T-helper 1 cell treated with Interleukin-12 subunit alpha and Interleukin-12 subunit beta and Interleukin-4 antibody, amounts not matched to agents 30 μg/mL and 1 μg/mL, for 36 hours (primary cell): ENCODE measurements around the gene IFNE.

Source experiments
- H3K27ac Mint-ChIP-seq: one replicate; pipeline ENCODE4 v1.8.0; 2021; ENCODE audit warnings: mild to moderate bottlenecking, mixed read lengths
- H3K27me3 Mint-ChIP-seq: one replicate; pipeline ENCODE4 v1.8.0; 2021; ENCODE audit warnings: low read depth, mixed read lengths
- H3K36me3 Mint-ChIP-seq: one replicate; pipeline ENCODE4 v1.8.0; 2021; ENCODE audit warnings: low read depth, mixed read lengths
- H3K4me1 Mint-ChIP-seq: one replicate; pipeline ENCODE4 v1.8.0; 2021; ENCODE audit warnings: low read depth, mixed read lengths
- H3K4me3 Mint-ChIP-seq: one replicate; pipeline ENCODE4 v1.8.0; 2021; ENCODE audit warnings: mild to moderate bottlenecking, moderate library complexity, mixed read lengths
- H3K9me3 Mint-ChIP-seq: one replicate; pipeline ENCODE4 v1.8.0; 2021; ENCODE audit warnings: mixed read lengths

Gene IFNE

GRCh38 chr9:21506626-21507482 is 24.7 kb upstream of the IFNE start:
- Mint-ChIP-seq H3K4me3 (no peak overlapping the region), H3K27me3 (peaks cover 8% of the 10 kb centered on the region), H3K36me3 (no peaks in the 10 kb centered on the region), H3K9me3 (no peaks in the 10 kb centered on the region), H3K27ac (no peak overlapping the region), H3K4me1 (peaks cover 3% of the 10 kb centered on the region)

GRCh38 chr9:21505425-21506179 is 23.5 kb upstream of the IFNE start:
- Mint-ChIP-seq H3K9me3 (no peaks in the 10 kb centered on the region), H3K27ac (no peak overlapping the region), H3K27me3 (peaks cover 8% of the 10 kb centered on the region), H3K36me3 (no peaks in the 10 kb centered on the region), H3K4me1 (peaks cover 3% of the 10 kb centered on the region), H3K4me3 (no peak overlapping the region)

- Mint-ChIP-seq H3K4me3 (no peak overlapping the region), H3K4me1 (peaks cover 3% of the 10 kb centered on the region), H3K36me3 (no peaks in the 10 kb centered on the region), H3K27me3 (peaks cover 8% of the 10 kb centered on the region), H3K27ac (no peak overlapping the region), H3K9me3 (no peaks in the 10 kb centered on the region)
These were observed 22.8 kb upstream of the IFNE start for GRCh38 chr9:21504894-21505293.

GRCh38 chr9:21504113-21504512 is 22.0 kb upstream of the IFNE start:
- Mint-ChIP-seq H3K36me3 (no peaks in the 10 kb centered on the region), H3K27me3 (peaks cover 8% of the 10 kb centered on the region), H3K9me3 (no peaks in the 10 kb centered on the region), H3K4me3 (no peak overlapping the region), H3K27ac (no peak overlapping the region), H3K4me1 (peaks cover 3% of the 10 kb centered on the region)

- no peaks in the 10 kb centered on the region for H3K36me3 Mint-ChIP-seq
- H3K4me1 Mint-ChIP-seq: peaks cover 3% of the 10 kb centered on the region
- H3K27me3 Mint-ChIP-seq: peaks cover 4% of the 10 kb centered on the region
- no peak overlapping the region for H3K4me3 Mint-ChIP-seq
- H3K9me3 Mint-ChIP-seq: no peaks in the 10 kb centered on the region
- H3K27ac Mint-ChIP-seq: no peak overlapping the region
These were observed 20.5 kb upstream of the IFNE start for GRCh38 chr9:21502586-21502985.

- Mint-ChIP-seq H3K4me1 (no peaks in the 10 kb centered on the region), H3K4me3 (no peak overlapping the region), H3K9me3 (no peaks in the 10 kb centered on the region)
These were observed 17.8 kb upstream of the IFNE start for GRCh38 chr9:21499912-21500311.

GRCh38 chr9:21491756-21492155 is 9.6 kb upstream of the IFNE start:
- no peaks in the 10 kb centered on the region for H3K4me1 Mint-ChIP-seq
- H3K27ac Mint-ChIP-seq: no peak overlapping the region
- no peaks in the 10 kb centered on the region for H3K36me3 Mint-ChIP-seq
- no peaks in the 10 kb centered on the region for H3K9me3 Mint-ChIP-seq
- no peaks in the 10 kb centered on the region for H3K27me3 Mint-ChIP-seq
- H3K4me3 Mint-ChIP-seq: no peak overlapping the region

More at GRCh38 chr9:21499912-21500311, 17.8 kb upstream of the IFNE start:
- Mint-ChIP-seq H3K27me3 (no peaks in the 10 kb centered on the region), H3K27ac (no peak overlapping the region), H3K36me3 (no peaks in the 10 kb centered on the region)

GRCh38 chr9:21481470-21482056 is 550 bp downstream of the IFNE start:
- Mint-ChIP-seq H3K27me3 (peaks cover 13% of the 10 kb centered on the region), H3K4me1 (peaks cover 2% of the 10 kb centered on the region), H3K9me3 (no peaks in the 10 kb centered on the region), H3K27ac (no peak overlapping the region), H3K36me3 (no peaks in the 10 kb centered on the region), H3K4me3 (no peak overlapping the region)

GRCh38 chr9:21479152-21479702 is 2.9 kb downstream of the IFNE start:
- Mint-ChIP-seq H3K27me3 (peaks cover 8% of the 10 kb centered on the region), H3K27ac (no peak overlapping the region), H3K4me3 (no peak overlapping the region), H3K36me3 (no peaks in the 10 kb centered on the region), H3K4me1 (peaks cover 2% of the 10 kb centered on the region), H3K9me3 (no peaks in the 10 kb centered on the region)

GRCh38 chr9:21477466-21477865 is 4.6 kb downstream of the IFNE start:
- Mint-ChIP-seq H3K9me3 (no peaks in the 10 kb centered on the region), H3K4me1 (peaks cover 2% of the 10 kb centered on the region)

GRCh38 chr9:21473236-21473635 is 8.9 kb downstream of the IFNE start:
- H3K27me3 Mint-ChIP-seq: peaks cover 16% of the 10 kb centered on the region
- H3K36me3 Mint-ChIP-seq: no peaks in the 10 kb centered on the region
- H3K4me3 Mint-ChIP-seq: no peak overlapping the region
- no peaks in the 10 kb centered on the region for H3K9me3 Mint-ChIP-seq
- H3K27ac Mint-ChIP-seq: no peak overlapping the region
- H3K4me1 Mint-ChIP-seq: no peaks in the 10 kb centered on the region

More at GRCh38 chr9:21477466-21477865, 4.6 kb downstream of the IFNE start:
- Mint-ChIP-seq H3K4me3 (no peak overlapping the region), H3K27ac (no peak overlapping the region), H3K36me3 (no peaks in the 10 kb centered on the region), H3K27me3 (peaks cover 5% of the 10 kb centered on the region)

GRCh38 chr9:21470126-21470525 is 12.0 kb downstream of the IFNE start:
- Mint-ChIP-seq H3K4me3 (no peak overlapping the region), H3K27ac (no peak overlapping the region), H3K9me3 (no peaks in the 10 kb centered on the region), H3K27me3 (peaks cover 27% of the 10 kb centered on the region), H3K36me3 (no peaks in the 10 kb centered on the region), H3K4me1 (no peaks in the 10 kb centered on the region)

- no peaks in the 10 kb centered on the region for H3K4me1 Mint-ChIP-seq
- peaks cover 7% of the 10 kb centered on the region for H3K9me3 Mint-ChIP-seq
- no peak overlapping the region for H3K27ac Mint-ChIP-seq
- peaks cover 38% of the 10 kb centered on the region for H3K27me3 Mint-ChIP-seq
- no peaks in the 10 kb centered on the region for H3K36me3 Mint-ChIP-seq
- no peak overlapping the region for H3K4me3 Mint-ChIP-seq
These were observed 16.1 kb downstream of the IFNE start for GRCh38 chr9:21465859-21466518.

GRCh38 chr9:21465138-21465537 is 17.0 kb downstream of the IFNE start:
- Mint-ChIP-seq H3K27me3 (peaks cover 45% of the 10 kb centered on the region), H3K4me3 (no peak overlapping the region), H3K9me3 (peaks cover 7% of the 10 kb centered on the region), H3K36me3 (no peaks in the 10 kb centered on the region), H3K27ac (no peak overlapping the region), H3K4me1 (no peaks in the 10 kb centered on the region)
